ENCODE data around the gene HMGXB4. TPM values are rescaled to one million over a fixed set of nuclear protein-coding genes. Genes with fewer than 3 reads are reported as not detected.

HMGXB4 gene
- total and polyA plus RNA-seq, 9 of the 15 experiments (the other 6 are each of a cell fraction or from before 2014, with no cell fraction given) = 9.9 to 31.4 (median 24.8) TPM

GRCh38 chr22:35253946-35254345 is 3.3 kb upstream of the HMGXB4 start (continued):
- TF ChIP-seq DDX20 (tag; IDR thresholded peaks at IDR 0.05; ENCODE audit: low read depth) = no peak
- TF ChIP-seq, protein P1, sequence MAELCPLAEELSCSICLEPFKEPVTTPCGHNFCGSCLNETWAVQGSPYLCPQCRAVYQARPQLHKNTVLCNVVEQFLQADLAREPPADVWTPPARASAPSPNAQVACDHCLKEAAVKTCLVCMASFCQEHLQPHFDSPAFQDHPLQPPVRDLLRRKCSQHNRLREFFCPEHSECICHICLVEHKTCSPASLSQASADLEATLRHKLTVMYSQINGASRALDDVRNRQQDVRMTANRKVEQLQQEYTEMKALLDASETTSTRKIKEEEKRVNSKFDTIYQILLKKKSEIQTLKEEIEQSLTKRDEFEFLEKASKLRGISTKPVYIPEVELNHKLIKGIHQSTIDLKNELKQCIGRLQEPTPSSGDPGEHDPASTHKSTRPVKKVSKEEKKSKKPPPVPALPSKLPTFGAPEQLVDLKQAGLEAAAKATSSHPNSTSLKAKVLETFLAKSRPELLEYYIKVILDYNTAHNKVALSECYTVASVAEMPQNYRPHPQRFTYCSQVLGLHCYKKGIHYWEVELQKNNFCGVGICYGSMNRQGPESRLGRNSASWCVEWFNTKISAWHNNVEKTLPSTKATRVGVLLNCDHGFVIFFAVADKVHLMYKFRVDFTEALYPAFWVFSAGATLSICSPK (IDR thresholded peaks at IDR 0.05; ENCODE audit: borderline replicate concordance) = no peak
- TF ChIP-seq IRF1 (CRISPR knock-in tag; IDR thresholded peaks at IDR 0.05; ENCODE audit: borderline replicate concordance) = no peak
- no peak for TF ChIP-seq MAFF (IDR thresholded peaks at IDR 0.05; ENCODE audit: low read length)
- no peak for TF ChIP-seq MTF1 (CRISPR knock-in tag; IDR thresholded peaks at IDR 0.05; ENCODE audit: borderline replicate concordance)
- TF ChIP-seq ZMIZ1 (IDR thresholded peaks at IDR 0.05; ENCODE audit: low read depth in 2 of 2, low read length in 2 of 2) = no peak
